GM23338 (cell line): ENCODE results near the gene MGAT4B. TPM values are rescaled to one million over a fixed set of nuclear protein-coding genes. Genes with fewer than 3 reads are reported as not detected.

Experiments used
- ATAC-seq: fragments of 200-7000 bp; cut with Tn5 transposase; 3 replicates; pipeline ENCODE4 v1.9.1; 2020
- DNase-seq: peaks from one replicate; pipeline ENCODE4 v3.0.0-alpha.2; 2015; ENCODE audit warnings: low spot score
- H2AFZ ChIP-seq: fragments of 200-600 bp; sonication (generic); 2 replicates; pipeline ENCODE4 v1.8.0; 2016; ENCODE audit warnings: antibody characterized with exemption, mild to moderate bottlenecking, moderate library complexity
- H3F3A ChIP-seq: fragments of 200-600 bp; sonication (generic); replicated peaks from 2 replicates; pipeline ENCODE4 v1.8.0; 2017; ENCODE audit warnings: antibody characterized with exemption, mixed run types, low read depth
- H3K27ac ChIP-seq: fragments of 200-600 bp; sonication (generic); 2 replicates; pipeline ENCODE4 v1.6.1; 2016; ENCODE audit warnings: low read depth
- H3K27me3 ChIP-seq: fragments of 200-600 bp; sonication (generic); 2 replicates; pipeline ENCODE4 v1.8.0; 2016; ENCODE audit warnings: mild to moderate bottlenecking, mixed run types, moderate library complexity; ENCODE audit not compliant: insufficient read depth
- H3K36me3 ChIP-seq: fragments of 200-600 bp; sonication (generic); 2 replicates; pipeline ENCODE4 v1.8.0; 2016; ENCODE audit warnings: mild to moderate bottlenecking; ENCODE audit not compliant: insufficient read depth
- H3K4me1 ChIP-seq: fragments of 200-600 bp; sonication (generic); 2 replicates; pipeline ENCODE4 v1.8.0; 2016; ENCODE audit warnings: mild to moderate bottlenecking, moderate library complexity; ENCODE audit not compliant: insufficient read depth
- H3K4me2 ChIP-seq: fragments of 200-600 bp; sonication (generic); 2 replicates; pipeline ENCODE4 v1.7.1; 2017; ENCODE audit warnings: mixed run types
- H3K4me3 ChIP-seq: fragments of 200-600 bp; sonication (generic); 2 replicates; pipeline ENCODE4 v1.6.1; 2016; ENCODE audit warnings: mixed run types
- H3K79me2 ChIP-seq: fragments of 200-600 bp; sonication (generic); replicated peaks from 2 replicates; pipeline ENCODE4 v1.8.0; 2017; ENCODE audit warnings: mild to moderate bottlenecking; ENCODE audit not compliant: insufficient read depth
- H3K9me2 ChIP-seq: fragments of 200-600 bp; sonication (generic); 2 replicates; pipeline ENCODE4 v1.8.0; 2017; ENCODE audit not compliant: insufficient read depth
- H4K20me1 ChIP-seq: fragments of 200-600 bp; sonication (generic); replicated peaks from 2 replicates; pipeline ENCODE4 v1.8.0; 2017; ENCODE audit warnings: mild to moderate bottlenecking; ENCODE audit not compliant: insufficient read depth
- H3K27ac Mint-ChIP-seq: 2 replicates; pipeline ENCODE4 v1.8.0; 2020; ENCODE audit warnings: inconsistent platforms, mild to moderate bottlenecking, moderate library complexity, mixed read lengths
- H3K27me3 Mint-ChIP-seq: 3 replicates; pipeline ENCODE4 v1.8.0; 2022; ENCODE audit warnings: low read depth, mild to moderate bottlenecking, moderate library complexity, mixed read lengths, inconsistent platforms; ENCODE audit not compliant: insufficient read depth, poor library complexity
- H3K36me3 Mint-ChIP-seq: 3 replicates; pipeline ENCODE4 v1.8.0; 2021; ENCODE audit warnings: low read depth, mild to moderate bottlenecking, inconsistent platforms, moderate library complexity, mixed read lengths
- H3K4me1 Mint-ChIP-seq: 3 replicates; pipeline ENCODE4 v1.8.0; 2020; ENCODE audit warnings: mild to moderate bottlenecking, inconsistent platforms, mixed read lengths
- H3K4me3 Mint-ChIP-seq: 3 replicates; pipeline ENCODE4 v1.8.0; 2021; ENCODE audit warnings: moderate library complexity, mild to moderate bottlenecking, inconsistent platforms, mixed read lengths
- H3K9me3 Mint-ChIP-seq: 3 replicates; pipeline ENCODE4 v1.8.0; 2020; ENCODE audit warnings: moderate library complexity, mild to moderate bottlenecking, inconsistent platforms, mixed read lengths
- CREB1 ChIP-seq: fragments of 250-450 bp; sonication (Bioruptor Pico); IDR thresholded peaks from 2 replicates; pipeline ENCODE4 v1.5.0; 2020; ENCODE audit warnings: low read depth, mild to moderate bottlenecking, moderate library complexity
- EZH2 ChIP-seq: fragments of 200-600 bp; sonication (generic); IDR thresholded peaks from one replicate; pipeline ENCODE4 v1.8.0; 2017; ENCODE audit warnings: antibody characterized with exemption, mild to moderate bottlenecking, low read depth; ENCODE audit not compliant: unreplicated experiment
- EZH2phosphoT487 ChIP-seq: fragments of 200-600 bp; sonication (generic); IDR thresholded peaks from one replicate; pipeline ENCODE4 v1.8.1; 2018; ENCODE audit warnings: antibody characterized with exemption; ENCODE audit not compliant: unreplicated experiment
- JUNB ChIP-seq: IDR thresholded peaks from one replicate; pipeline ENCODE4 v1.6.1; 2016; ENCODE audit warnings: antibody characterized with exemption; ENCODE audit not compliant: unreplicated experiment
- NANOG ChIP-seq: IDR thresholded peaks from 2 replicates; pipeline ENCODE4 v1.6.1; 2016; ENCODE audit warnings: antibody characterized with exemption, borderline replicate concordance
- POLR2AphosphoS5 ChIP-seq: IDR thresholded peaks from 2 replicates; pipeline ENCODE4 v1.6.1; 2016; ENCODE audit warnings: antibody characterized with exemption, low read depth
- ZNF114 ChIP-seq: fragments of 250-450 bp; sonication (Bioruptor Pico); IDR thresholded peaks from 2 replicates; pipeline ENCODE4 v1.5.0; 2020; ENCODE audit warnings: mild to moderate bottlenecking, moderate library complexity
- ZNF462 ChIP-seq: fragments of 250-450 bp; sonication (Bioruptor Pico); IDR thresholded peaks from 2 replicates; pipeline ENCODE4 v1.5.0; 2020; ENCODE audit warnings: mild to moderate bottlenecking, moderate library complexity
- polyA plus RNA-seq: library from polyadenylated mRNA; unstranded; fragments of >200 nt; fragmentation: Nextera tagmentation; extraction: Ambion mirVana; gene quantifications from 2 replicates; pipeline ENCODE4 v1.2.1, GENCODE V29; 2016
- total RNA-seq: library from RNA; depleted of rRNA; stranded (reverse); fragments of >200 nt; shearing (Covaris generic); gene quantifications from 2 replicates; pipeline ENCODE4 v1.2.3, GENCODE V29; 2014
- TF ChIP-seq, protein P1 (sequence below), 2 experiments: fragments of 200-600 bp in 1 of 2; sonication (generic) in 1 of 2; conservative IDR thresholded peaks; 2 replicates each; pipeline versions ENCODE4 v1.5.1 to v1.6.1; 2016 to 2017; ENCODE audit warnings: antibody characterized with exemption in 2 of 2, low read depth in 2 of 2, mild to moderate bottlenecking in 2 of 2, moderate library complexity in 1 of 2

Gene MGAT4B
- total and polyA plus RNA-seq, 2 experiments from 2014 or later, result 32.3 to 101 TPM

- no peak for TF ChIP-seq ZNF462 (CRISPR knock-in tag)
- TF ChIP-seq NANOG, result no peak
Observed at GRCh38 chr5:179796877-179797608, 9.6 kb downstream of the MGAT4B start (continued).

DNA sequence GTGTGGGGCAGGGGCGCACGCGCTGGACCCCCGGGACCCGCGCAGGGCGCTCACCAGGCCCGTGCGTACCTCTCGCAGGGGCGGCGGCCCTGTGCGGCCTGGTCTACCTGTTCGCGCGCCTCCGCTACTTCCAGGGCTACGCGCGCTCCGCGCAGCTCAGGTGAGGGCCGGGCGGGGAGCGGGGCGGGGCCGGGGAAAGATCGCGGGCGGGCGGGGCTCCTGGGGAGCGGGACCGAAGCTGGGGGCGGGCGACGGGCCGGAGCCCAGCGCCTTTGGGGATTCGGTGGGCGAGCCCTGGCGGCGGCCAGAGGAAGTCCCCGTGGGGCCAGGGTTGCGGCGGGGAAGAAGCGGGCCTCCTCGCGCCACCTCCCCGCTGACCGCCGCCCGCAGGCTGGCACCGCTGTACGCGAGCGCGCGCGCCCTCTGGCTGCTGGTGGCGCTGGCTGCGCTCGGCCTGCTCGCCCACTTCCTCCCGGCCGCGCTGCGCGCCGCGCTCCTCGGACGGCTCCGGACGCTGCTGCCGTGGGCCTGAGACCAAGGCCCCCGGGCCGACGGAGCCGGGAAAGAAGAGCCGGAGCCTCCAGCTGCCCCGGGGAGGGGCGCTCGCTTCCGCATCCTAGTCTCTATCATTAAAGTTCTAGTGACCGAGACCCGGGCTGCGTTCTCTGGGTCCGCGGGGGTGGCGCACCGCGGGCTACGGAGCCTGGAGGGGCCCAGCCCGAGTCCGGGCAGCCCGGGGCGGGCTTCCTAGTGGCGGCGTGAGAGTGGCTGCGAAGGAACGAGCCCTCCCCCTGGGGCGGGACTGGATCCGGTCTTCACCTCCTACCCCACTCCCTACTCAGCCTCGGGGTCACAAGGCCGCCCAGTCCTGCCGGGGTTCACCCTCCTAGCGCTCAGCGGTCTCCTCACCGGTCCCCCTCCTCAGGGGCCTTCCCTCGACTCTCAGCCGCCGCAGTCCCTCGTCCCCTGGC lies 10.5 kb downstream of the MGAT4B start:
- Histone ChIP-seq H4K20me1 (no peaks in the 10 kb centered on the region; the same call in 1 of the 2 replicates), H3K79me2 (no peaks in the 10 kb centered on the region), H3K4me1 (peaks cover 11% of the 10 kb centered on the region; the same call in 1 of the 2 replicates), H3K9me2 (no peaks in the 10 kb centered on the region), H3K27ac (no peak overlapping the region), H3K4me3 (peak overlapping the region; percentile 84), H3F3A (peaks cover 10% of the 10 kb centered on the region), H2AFZ (peak overlapping the region; percentile 84; the same call in 1 of the 2 replicates), H3K36me3 (no peaks in the 10 kb centered on the region; the same call in 1 of the 2 replicates), H3K27me3 (no peaks in the 10 kb centered on the region), H3K4me2 (peak overlapping the region; percentile 89)
- ATAC-seq, result peak; percentile 71
- DNase-seq, result peak; percentile 90
- Mint-ChIP-seq H3K36me3 (peaks cover 28% of the 10 kb centered on the region), H3K4me1 (peaks cover 13% of the 10 kb centered on the region; the same call in 2 of the 3 replicates), H3K27me3 (peaks cover 14% of the 10 kb centered on the region), H3K27ac (no peak overlapping the region), H3K4me3 (peak overlapping the region; percentile 75), H3K9me3 (no peaks in the 10 kb centered on the region)
- TF ChIP-seq ZNF114 (CRISPR knock-in tag) (no peak), EZH2phosphoT487 (no peak), NANOG (no peak), POLR2AphosphoS5 (peak; percentile 51), EZH2 (no peak), JUNB (no peak), CREB1 (CRISPR knock-in tag) (peak; percentile 33; the same call in 1 of the 2 replicates)
- TF ChIP-seq, protein P1, sequence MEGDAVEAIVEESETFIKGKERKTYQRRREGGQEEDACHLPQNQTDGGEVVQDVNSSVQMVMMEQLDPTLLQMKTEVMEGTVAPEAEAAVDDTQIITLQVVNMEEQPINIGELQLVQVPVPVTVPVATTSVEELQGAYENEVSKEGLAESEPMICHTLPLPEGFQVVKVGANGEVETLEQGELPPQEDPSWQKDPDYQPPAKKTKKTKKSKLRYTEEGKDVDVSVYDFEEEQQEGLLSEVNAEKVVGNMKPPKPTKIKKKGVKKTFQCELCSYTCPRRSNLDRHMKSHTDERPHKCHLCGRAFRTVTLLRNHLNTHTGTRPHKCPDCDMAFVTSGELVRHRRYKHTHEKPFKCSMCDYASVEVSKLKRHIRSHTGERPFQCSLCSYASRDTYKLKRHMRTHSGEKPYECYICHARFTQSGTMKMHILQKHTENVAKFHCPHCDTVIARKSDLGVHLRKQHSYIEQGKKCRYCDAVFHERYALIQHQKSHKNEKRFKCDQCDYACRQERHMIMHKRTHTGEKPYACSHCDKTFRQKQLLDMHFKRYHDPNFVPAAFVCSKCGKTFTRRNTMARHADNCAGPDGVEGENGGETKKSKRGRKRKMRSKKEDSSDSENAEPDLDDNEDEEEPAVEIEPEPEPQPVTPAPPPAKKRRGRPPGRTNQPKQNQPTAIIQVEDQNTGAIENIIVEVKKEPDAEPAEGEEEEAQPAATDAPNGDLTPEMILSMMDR (conservative IDR thresholded peaks at IDR 0.05; ENCODE audit: low read depth in 2 of 2), result peak in 1 of 2 experiments; percentile 75
